ENCODE data around the gene S1PR4.

The S1PR4 gene, protein sequence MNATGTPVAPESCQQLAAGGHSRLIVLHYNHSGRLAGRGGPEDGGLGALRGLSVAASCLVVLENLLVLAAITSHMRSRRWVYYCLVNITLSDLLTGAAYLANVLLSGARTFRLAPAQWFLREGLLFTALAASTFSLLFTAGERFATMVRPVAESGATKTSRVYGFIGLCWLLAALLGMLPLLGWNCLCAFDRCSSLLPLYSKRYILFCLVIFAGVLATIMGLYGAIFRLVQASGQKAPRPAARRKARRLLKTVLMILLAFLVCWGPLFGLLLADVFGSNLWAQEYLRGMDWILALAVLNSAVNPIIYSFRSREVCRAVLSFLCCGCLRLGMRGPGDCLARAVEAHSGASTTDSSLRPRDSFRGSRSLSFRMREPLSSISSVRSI

DNA sequence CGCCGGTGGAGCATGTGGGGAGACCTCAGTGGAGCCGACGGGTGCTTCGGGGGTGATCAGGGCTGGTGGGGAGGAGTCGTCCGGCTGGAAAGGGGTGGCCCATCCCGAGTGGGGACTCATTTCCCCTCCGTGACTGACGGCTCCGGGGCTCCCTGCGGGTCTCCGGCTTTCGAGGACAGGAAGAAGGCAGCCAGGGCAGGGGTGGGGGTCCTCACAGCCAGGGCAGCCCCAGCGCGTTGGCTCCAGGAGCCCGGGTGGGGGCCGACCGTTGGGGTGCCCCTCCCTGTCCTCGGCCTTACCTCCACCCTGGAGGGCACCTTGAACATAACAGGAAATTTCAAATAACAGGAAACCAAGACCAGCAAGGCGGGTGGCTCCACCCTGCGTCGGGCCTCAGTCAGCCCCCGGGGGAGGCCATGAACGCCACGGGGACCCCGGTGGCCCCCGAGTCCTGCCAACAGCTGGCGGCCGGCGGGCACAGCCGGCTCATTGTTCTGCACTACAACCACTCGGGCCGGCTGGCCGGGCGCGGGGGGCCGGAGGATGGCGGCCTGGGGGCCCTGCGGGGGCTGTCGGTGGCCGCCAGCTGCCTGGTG is at the start of gene S1PR4:
Gene S1PR4 (plus strand): TSS at position 393 of the 596 bp plus-strand sequence. CDS start 24 bp downstream, at position 417.
- DNase-seq (ENCODE audit: low read depth, low spot score), result no peak
- H3K27ac ChIP-seq, result no peak within 1 kb of the TSS

DNA sequence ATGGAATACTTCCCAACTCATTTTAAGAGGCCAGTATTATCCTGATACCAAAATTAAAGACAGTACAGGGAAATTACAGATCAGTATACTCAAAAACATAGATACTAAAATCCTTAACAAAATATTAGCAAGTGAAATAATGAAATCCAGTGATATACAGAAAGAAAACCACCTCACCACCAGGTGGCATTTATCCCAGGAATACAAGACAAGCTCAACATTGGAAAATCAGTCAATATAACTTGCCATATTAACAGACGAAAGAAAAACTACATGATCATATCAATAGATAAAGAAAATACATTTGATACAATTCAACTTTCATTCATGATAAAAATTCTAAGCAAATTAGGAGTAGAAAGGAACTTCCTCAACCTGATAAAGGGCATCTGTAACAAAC is 49.5 kb upstream of the S1PR4 start:
- peak overlapping the region; percentile 31 for H3K27ac ChIP-seq
- DNase-seq (ENCODE audit: low read depth, low spot score), result no peak

DNA sequence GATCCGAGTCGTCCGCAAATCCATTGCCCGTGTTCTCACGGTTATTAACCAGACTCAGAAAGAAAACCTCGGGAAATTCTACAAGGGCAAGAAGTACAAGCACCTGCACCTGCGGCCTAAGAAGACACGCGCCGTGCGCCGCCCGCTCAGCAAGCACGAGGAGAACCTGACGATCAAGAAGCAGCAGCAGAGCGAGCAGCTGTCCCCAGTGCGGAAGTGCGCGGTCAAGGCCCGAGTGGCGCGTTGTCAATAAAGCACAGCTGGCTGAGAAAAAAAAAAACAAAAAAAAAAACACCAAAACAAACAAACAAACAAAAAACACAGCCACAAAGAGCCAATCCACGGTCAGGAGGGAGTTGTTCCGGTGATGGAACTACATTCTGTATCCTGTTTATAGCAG is 47.4 kb upstream of the S1PR4 start:
- no peak overlapping the region for H3K27ac ChIP-seq
- DNase-seq (ENCODE audit: low read depth, low spot score), result no peak

DNA sequence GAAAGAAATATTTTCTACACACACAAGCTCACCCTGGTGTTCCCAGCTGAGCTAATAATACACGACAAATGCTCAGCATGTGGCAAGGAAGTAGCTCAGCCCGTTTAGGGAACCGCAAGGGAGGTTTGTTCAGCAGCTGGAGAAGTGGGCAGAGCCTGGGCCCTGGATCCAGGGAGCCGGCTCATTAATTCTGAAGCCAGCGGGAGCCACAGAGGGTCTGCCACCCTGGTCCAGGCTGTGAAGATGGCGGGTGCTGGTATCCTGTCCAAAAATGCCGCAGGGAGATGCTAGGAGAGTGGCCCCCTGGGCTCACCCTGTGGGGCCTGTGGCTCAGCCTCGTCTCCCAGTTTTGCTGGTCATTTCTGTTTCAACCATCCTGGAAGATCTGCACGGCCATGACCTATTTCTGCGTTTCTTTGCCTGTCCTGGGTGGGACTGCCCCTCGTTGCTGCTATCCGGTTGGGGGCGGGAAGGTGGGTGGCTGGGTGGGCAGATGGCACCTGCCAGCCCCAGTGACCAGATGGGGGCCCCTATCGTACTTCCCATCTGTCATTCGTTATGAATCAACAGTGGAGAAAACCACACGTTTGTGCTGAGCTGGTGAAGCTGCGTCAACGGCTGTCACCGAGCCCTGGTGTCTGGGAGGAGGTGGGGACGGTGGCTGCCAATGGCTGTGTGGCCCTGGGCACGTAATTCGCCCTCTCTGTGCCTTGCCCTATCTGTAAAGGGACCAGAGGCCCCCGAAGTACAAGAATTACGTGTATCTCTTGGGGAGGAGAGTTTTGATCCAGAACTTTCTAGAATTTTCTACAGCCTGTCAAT is 45.4 kb upstream of the S1PR4 start:
- no peak for DNase-seq (ENCODE audit: low read depth, low spot score)
- H3K27ac ChIP-seq, result peak overlapping the region; percentile 57

DNA sequence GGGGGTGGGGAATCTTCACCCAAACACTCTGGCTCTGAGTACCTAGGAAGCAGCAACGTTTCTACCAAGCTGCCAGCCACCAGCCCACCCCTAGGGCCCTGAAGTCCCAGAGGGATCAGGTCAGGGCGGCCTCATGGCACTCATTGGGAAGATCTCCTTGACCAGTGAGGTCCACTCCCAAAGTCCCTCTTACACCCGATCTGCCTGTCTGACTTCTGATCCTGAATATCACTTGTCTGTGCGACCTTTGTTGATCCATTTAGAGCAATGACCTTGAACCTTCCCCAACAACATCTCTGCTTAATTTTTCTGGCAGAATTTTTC is 44.8 kb upstream of the S1PR4 start:
- no peak for DNase-seq (ENCODE audit: low read depth, low spot score)
- peak overlapping the region; percentile 57 for H3K27ac ChIP-seq

DNA sequence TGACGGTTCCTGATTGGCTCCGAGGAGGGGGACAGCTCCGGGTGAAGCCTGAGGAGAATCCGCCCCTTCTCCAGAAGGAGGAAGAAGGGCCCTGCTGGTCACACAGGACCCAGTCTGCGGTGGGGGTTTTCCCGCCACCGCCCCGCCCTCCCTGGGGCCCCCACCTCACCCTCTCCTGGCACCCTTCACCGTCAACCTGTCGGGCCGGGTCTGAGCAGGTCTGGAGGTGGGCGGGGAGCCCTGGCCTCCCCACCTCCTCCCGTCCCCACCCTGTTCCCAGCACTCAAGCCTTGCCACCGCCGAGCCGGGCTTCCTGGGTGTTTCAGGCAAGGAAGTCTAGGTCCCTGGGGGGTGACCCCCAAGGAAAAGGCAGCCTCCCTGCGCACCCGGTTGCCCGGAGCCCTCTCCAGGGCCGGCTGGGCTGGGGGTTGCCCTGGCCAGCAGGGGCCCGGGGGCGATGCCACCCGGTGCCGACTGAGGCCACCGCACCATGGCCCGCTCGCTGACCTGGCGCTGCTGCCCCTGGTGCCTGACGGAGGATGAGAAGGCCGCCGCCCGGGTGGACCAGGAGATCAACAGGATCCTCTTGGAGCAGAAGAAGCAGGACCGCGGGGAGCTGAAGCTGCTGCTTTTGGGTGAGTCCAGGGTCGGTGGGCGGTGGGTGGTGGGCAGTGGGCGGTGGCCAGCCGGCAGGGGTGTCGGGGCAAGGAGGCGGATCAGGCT is 42.4 kb upstream of the S1PR4 start, which contains the start of gene GNA15:
Gene GNA15 (plus strand): TSS at position 73 of the 723 bp plus-strand sequence. CDS start 418 bp downstream, at position 491.
- peak within 1 kb of the TSS; percentile 99 for H3K27ac ChIP-seq
- DNase-seq (ENCODE audit: low read depth, low spot score), result peak; percentile 33

DNA sequence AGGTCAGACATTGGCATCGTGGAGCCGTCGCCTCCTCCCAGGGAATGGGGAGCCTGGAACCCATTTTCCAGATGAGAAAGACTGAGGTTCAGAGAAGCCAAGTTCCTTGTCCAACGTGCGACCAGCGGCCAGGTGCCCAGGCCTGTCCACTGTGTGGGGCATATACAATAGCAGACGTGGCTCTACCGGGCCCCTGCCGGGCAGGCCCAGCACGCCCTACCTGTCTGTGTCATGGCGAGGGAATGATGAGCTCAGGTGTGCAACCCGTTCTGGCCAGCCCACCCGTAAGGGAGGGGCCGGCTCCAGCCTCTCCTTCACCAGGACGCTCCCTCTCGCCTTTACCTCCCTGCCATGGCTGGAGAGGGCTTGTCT is 41.9 kb upstream of the S1PR4 start:
- H3K27ac ChIP-seq, result peak overlapping the region; percentile 99
- peak; percentile 56 for DNase-seq (ENCODE audit: low read depth, low spot score)

DNA sequence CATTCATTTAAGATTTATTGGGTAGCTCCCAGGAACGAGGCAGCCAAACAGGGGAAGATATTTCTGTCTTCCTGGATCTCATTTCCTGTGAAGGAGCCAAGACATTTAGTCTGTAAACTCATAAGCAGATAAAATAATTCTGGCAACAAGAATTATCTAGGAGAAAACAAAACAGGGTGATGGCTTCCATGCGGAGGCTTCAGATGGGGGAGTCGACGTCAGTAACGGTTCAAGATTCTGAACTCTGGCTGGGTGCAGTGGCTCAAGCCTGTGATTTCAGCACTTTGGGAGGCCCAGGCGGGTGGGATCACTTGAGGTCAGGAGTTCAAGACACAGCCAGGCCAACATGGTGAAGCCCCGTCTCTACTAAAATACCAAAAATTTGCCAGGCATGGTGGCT is 41.5 kb upstream of the S1PR4 start:
- no peak for DNase-seq (ENCODE audit: low read depth, low spot score)
- H3K27ac ChIP-seq, result peak overlapping the region; percentile 99

DNA sequence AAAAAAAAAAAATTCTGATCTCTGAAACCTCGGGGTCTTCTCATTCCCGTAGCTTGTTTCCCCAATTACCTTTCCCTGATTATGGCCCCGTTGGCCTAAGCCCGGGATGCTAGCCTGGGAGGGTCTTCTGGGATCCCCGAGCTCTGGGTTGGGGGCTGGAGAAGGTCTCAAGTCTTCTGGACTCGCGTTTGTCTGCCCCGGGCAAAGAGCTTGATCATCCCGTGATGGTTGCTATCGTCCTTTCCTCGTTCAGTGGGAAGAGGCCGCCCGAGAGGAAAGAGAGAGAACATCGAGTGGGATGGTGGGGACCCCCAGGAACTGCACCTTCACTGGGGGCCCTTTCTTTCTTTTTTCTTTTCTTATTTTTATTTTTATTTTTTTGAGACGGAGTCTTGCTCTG is 40.3 kb upstream of the S1PR4 start:
- peak overlapping the region; percentile 99 for H3K27ac ChIP-seq
- no peak for DNase-seq (ENCODE audit: low read depth, low spot score)

DNA sequence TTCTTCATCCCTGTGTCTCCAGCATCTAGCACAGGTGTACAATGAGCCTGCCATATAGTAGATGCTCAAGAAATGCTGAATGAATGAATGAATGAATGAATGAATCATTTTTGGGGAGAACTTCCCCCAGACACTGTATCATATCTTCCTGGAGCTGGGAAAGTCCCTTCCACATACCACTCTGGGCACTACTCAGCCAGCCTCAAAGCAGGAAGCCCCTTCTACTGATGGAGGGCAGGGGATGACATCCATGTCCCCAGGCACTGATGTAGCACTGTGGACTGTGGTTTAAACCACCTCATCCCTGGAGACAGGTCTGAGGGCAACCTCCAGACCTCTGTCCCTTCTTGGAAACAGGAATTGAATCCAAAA is 37.9 kb upstream of the S1PR4 start:
- DNase-seq (ENCODE audit: low read depth, low spot score), result no peak
- peak overlapping the region; percentile 99 for H3K27ac ChIP-seq

DNA sequence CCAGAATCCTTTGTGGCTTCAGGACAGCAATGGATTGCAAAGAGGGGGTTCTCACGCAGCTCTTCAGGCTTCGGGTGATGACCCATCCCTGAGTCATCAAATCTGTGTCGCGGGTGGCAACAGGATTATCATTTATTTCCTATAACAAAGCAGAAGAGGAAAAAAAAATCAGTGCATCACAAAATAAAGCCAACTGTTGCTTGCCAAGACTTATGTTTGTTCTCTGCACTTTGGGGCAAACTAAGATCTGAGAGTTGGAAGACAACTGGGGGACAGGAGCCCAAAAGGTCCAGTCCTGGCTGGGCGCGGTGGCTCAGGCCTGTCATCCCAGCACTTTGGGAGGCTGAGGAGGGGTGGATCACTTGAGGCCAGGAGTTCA is 36.3 kb upstream of the S1PR4 start:
- no peak for DNase-seq (ENCODE audit: low read depth, low spot score)
- H3K27ac ChIP-seq, result peak overlapping the region; percentile 99

DNA sequence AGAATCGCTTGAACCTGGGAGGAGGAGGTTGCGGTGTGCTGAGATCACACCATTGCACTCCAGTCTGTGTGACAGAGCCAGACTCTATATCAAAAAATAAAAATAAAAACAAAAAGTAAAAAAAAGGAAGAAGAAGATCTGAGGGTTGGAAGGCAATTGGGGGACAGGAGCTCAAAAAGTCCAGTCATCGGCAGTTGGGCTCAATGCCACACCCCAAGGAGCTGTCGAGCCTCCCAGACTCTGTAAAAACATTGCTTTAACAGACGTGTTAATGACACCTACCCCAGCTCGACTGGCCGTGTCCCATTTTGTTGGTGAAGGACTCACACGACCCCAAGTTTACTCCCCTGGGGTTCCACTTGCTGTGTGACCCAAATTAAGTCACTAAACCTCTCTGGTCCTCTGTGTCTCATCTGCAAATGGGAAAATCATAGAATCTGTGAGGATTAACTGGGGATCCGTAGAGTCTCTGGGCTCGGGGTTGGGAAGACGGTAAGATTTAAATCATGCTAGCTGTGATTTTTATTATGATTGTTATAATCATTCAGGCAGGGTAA is 35.7 kb upstream of the S1PR4 start:
- H3K27ac ChIP-seq, result peak overlapping the region; percentile 99
- no peak for DNase-seq (ENCODE audit: low read depth, low spot score)

DNA sequence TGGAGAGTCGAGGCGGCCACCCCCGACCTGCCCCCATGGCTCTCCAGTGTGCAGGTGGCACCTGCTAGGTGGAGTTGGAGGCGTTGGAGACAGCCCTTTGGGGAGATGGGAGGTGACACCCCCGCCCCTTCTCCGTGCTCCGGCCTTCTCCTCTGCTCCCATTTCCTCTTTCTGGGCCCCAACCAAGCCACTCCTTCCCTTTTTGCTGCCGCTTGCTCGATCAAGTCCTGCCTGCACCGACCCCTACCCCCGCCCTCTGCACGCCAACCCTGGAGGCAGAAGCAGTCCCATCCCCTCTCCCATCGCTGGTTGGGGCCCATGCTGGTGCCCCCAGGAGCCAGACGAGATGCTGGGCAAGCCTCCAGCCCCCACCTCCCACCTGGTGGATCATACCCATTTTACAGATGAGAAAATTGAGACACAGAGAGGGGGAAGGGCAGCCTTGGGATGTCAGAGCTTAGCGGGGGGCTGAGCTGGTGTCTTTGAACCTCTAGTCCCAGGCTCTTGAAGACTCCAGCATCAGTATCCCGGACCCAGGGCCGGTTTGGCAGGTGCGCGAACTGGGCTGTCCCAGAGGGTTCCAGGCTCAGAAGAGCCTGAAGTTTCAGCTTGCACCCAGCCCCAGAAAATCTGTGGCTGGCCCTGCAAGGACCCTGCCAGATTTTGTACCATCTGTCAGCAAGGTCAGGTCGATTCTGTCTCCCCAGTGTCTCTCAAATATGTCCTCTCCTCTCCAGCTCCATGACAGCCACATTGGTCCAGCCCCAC is 32.5 kb upstream of the S1PR4 start:
- DNase-seq (ENCODE audit: low read depth, low spot score), result no peak
- no peak overlapping the region for H3K27ac ChIP-seq

DNA sequence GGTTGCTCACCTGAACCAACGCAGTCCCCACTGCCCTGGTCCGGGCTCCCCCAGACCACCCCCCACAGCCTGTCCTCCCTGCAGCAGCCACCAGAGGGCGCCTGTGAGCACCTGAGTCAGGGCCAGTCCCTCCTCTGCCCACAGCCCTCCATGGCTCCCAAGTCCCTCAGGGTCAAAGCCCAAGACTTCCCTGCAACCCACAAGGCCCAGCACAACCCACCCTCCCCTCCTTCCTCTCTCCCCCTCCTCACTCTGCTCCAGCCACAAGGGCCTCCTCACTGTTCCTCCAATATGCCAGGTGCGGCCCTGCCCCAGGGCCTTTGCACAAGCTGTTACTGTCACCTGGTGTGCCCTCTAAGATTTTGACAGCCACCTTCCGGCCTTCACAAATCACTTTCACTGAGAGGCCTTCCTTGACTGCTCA is 31.9 kb upstream of the S1PR4 start:
- H3K27ac ChIP-seq, result no peak overlapping the region
- no peak for DNase-seq (ENCODE audit: low read depth, low spot score)

DNA sequence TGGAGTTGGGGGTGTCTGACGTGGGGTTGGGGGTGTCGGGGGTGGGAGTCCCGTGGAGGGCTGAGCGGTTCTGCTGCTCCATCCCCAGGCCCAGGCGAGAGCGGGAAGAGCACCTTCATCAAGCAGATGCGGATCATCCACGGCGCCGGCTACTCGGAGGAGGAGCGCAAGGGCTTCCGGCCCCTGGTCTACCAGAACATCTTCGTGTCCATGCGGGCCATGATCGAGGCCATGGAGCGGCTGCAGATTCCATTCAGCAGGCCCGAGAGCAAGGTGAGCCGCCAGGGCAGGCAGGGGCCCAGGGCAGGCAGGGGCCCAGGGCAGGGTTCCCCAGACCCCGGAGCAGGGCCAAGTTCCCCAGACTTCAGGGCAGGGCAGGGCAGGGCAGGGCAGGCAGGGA is 30.1 kb upstream of the S1PR4 start:
- DNase-seq (ENCODE audit: low read depth, low spot score), result no peak
- no peak overlapping the region for H3K27ac ChIP-seq

DNA sequence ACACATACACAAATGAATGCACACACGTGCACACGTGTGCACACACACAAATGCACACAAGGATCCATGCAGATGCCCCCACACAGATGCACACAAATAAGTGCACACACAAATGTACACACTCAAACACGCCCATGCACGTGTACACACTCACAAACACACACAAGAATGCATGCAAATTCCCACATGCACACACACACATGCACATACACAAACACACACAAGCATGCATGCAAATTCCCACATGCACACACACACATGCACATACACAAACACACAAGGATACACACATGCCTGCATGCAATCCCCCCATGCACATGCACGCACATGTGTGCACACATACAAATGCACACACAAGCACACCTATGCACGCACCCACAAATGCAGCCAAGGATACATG is 29.5 kb upstream of the S1PR4 start:
- no peak overlapping the region for H3K27ac ChIP-seq
- no peak for DNase-seq (ENCODE audit: low read depth, low spot score)

DNA sequence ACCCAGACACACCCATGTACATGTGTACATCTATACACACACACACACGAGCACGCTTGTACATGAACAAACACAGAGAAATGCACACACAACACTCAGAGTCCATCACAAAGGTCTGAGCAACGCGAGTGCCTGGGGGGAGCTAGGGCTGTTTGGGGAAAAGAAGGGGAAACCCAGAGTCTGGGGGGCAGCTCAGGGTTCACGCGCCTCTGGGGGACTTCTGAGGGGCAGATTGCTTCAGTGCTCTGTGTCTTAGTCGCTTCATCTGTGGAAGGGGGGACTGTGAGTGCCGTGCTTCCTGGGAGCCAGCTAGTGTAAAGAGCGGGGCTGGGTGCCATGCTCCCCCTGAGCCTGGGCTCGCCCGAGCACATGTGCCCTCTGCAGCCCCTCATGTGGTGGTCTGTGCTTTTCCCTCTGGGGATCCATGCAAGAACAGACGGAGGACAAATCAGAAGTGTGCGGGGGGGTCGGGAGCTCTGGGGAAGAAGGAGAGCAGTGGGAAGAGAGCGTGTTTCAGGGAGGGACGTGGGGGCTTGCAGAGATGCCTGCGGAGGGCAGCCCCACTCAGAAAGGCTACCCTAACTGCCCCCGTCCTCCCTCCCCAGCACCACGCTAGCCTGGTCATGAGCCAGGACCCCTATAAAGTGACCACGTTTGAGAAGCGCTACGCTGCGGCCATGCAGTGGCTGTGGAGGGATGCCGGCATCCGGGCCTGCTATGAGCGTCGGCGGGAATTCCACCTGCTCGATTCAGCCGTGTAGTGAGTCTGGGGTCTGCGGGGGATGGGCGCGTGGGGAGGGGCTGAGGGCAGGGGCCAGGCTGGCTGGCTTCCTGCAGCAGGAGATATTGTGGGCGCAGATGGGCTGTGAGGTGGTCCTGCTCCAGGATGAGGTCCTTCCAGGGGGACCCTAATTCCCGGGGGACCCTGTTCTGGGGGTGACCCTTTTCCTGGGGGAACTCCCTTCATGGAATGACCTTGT is 28.8 kb upstream of the S1PR4 start:
- H3K27ac ChIP-seq, result no peak overlapping the region
- no peak for DNase-seq (ENCODE audit: low read depth, low spot score)

DNA sequence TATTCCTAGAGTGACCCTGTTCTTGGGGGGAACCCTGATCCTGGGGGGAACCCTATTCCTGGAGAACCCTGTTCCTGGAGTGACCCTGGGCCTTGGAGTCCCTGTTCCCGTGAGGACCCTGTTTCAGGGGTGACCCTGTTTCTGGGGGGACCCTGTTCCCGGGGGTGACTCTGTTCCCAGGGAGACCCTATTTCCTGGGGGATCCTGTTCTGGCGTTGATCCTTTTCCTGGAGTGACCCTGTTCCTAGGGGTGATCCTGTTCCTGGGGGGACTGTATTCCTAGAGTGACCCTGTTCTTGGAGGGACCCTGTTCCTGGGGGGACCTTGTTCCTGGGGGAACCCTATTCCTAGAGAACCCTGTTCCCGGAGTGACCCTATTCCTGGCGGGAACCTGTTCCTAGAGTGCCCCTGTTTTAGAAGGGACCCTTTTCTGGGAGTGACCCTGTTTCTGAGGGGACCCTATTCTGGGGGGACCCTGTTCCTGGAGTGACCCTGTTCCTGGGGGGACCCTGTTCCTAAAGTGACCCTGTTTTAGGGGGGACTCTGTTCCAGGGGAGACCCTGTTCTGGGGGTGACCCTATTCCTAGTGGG is 27.7 kb upstream of the S1PR4 start:
- H3K27ac ChIP-seq, result peak overlapping the region; percentile 95
- DNase-seq (ENCODE audit: low read depth, low spot score), result no peak

Measured in epithelial cell of prostate (primary cell).